GM18907 (cell line): ENCODE measurements around the gene GAS2L3.

Source experiments
- ATAC-seq: cut with Tn5 transposase; IDR thresholded peaks from one replicate; pipeline ENCODE4 v1.9.1; 2021; ENCODE audit warnings: mild to moderate bottlenecking, moderate library complexity; ENCODE audit not compliant: unreplicated experiment

The GAS2L3 gene

GRCh38 chr12:100656856-100657255 is 83.4 kb downstream of the GAS2L3 start:
- no peak for ATAC-seq

GRCh38 chr12:100661300-100661951 is 87.9 kb downstream of the GAS2L3 start:
- ATAC-seq = peak; percentile 86

- no peak for ATAC-seq
These were observed 93.1 kb downstream of the GAS2L3 start for GRCh38 chr12:100666588-100666987.

- peak; percentile 76 for ATAC-seq
These were observed 95.6 kb downstream of the GAS2L3 start for GRCh38 chr12:100668945-100669536.

GRCh38 chr12:100669922-100670321 is 96.4 kb downstream of the GAS2L3 start:
- ATAC-seq = no peak

- no peak for ATAC-seq
These were observed 98.1 kb downstream of the GAS2L3 start for GRCh38 chr12:100671396-100672074.

- ATAC-seq = peak; percentile 75
These were observed 98.7 kb downstream of the GAS2L3 start for GRCh38 chr12:100672075-100672592.

- ATAC-seq = no peak
These were observed 100.8 kb downstream of the GAS2L3 start for GRCh38 chr12:100674036-100674888.
